GM12873 (cell line): ENCODE data around the gene AMELX.

Source experiments
- TF ChIP-seq, protein P1 (sequence below): IDR thresholded peaks from 2 replicates; pipeline ENCODE4 v1.5.1; 2012; ENCODE audit warnings: low read depth, mild to moderate bottlenecking, moderate library complexity, low read length, control low read depth; ENCODE audit not compliant: insufficient read depth; ENCODE audit errors: missing control alignments

AMELX gene

DNA sequence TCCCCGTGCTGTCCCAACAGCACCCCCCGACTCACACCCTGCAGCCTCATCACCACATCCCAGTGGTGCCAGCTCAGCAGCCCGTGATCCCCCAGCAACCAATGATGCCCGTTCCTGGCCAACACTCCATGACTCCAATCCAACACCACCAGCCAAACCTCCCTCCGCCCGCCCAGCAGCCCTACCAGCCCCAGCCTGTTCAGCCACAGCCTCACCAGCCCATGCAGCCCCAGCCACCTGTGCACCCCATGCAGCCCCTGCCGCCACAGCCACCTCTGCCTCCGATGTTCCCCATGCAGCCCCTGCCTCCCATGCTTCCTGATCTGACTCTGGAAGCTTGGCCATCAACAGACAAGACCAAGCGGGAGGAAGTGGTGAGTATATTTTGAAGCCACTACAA lies 5.4 kb downstream of the AMELX start:
- TF ChIP-seq, protein P1, sequence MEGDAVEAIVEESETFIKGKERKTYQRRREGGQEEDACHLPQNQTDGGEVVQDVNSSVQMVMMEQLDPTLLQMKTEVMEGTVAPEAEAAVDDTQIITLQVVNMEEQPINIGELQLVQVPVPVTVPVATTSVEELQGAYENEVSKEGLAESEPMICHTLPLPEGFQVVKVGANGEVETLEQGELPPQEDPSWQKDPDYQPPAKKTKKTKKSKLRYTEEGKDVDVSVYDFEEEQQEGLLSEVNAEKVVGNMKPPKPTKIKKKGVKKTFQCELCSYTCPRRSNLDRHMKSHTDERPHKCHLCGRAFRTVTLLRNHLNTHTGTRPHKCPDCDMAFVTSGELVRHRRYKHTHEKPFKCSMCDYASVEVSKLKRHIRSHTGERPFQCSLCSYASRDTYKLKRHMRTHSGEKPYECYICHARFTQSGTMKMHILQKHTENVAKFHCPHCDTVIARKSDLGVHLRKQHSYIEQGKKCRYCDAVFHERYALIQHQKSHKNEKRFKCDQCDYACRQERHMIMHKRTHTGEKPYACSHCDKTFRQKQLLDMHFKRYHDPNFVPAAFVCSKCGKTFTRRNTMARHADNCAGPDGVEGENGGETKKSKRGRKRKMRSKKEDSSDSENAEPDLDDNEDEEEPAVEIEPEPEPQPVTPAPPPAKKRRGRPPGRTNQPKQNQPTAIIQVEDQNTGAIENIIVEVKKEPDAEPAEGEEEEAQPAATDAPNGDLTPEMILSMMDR: no peak

DNA sequence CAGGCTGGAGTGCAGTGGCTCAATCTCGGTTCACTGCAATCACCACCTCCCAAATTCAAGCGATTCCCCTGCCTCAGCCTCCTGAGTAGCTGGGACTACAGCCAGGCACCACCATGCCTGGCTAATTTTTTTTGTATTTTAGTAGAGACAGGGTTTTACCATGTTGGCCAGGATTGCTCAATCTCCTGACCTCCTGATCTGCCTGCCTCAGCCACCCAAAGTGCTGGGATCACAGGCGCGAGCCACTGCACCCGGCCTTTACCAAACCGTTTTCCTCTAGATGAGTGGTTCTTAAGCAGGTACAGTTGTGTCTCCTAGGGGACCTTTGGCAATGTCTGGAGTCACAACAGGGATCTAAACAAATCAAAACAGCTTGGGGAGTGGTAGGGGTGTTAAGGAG lies 11.6 kb downstream of the AMELX start:
- TF ChIP-seq, protein P1: no peak

DNA sequence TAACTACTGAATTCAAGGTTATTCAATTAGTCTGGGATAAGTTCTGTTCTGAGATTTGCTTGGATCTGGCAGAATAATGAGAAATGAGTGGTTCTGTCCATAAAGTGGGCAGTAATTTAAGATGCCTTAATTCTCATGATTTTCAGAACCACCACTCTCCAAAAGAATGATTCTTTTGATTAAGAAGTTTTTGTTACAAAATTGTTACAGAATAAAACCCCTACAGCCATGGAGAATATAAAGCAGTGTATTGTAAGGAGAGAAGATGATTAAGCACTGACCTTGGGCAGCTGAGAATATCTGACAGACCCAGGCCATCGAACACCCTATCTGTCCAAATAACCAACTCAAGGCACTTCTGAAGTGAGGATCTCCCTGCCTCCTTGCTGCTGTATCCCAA lies 12.4 kb downstream of the AMELX start:
- TF ChIP-seq, protein P1: no peak

DNA sequence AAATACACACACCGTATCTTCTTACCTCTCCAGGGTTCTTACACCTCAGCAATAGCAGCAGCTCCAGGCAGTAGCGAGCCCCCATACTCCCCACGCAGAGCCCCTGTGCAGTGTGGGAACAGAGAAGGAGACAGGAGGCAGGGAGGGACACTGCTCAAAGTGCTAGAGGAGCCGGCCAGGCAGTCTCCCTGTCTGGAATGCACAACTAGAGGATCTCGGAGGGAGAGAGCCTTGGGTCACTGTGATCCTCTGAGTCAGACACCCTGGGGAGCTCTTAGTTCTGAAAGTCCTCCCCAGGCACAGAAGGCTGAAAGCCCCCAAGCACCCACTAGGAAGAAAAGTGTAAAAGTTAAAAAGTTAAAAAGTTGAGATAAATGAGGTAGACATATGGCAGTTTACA lies 16.0 kb downstream of the AMELX start:
- TF ChIP-seq, protein P1: no peak

DNA sequence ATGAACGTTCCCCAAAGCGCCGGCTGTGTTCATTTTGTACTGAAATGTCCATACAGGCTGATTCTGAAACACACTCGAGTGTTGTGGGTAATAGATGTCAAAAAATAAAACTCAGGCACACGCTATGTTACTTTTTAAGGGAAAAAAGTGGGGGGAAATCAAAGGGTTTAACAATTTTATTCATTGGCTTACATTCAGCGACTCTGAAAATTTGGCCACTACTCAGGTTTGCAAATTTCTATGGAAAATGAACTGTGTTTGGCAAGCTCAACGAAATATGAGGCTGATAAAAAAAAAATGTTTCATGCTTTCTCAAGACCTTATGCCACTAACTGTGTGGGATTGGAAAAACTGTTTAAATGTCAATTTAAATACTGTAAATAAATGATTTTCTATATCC lies 18.5 kb downstream of the AMELX start:
- TF ChIP-seq, protein P1: no peak

DNA sequence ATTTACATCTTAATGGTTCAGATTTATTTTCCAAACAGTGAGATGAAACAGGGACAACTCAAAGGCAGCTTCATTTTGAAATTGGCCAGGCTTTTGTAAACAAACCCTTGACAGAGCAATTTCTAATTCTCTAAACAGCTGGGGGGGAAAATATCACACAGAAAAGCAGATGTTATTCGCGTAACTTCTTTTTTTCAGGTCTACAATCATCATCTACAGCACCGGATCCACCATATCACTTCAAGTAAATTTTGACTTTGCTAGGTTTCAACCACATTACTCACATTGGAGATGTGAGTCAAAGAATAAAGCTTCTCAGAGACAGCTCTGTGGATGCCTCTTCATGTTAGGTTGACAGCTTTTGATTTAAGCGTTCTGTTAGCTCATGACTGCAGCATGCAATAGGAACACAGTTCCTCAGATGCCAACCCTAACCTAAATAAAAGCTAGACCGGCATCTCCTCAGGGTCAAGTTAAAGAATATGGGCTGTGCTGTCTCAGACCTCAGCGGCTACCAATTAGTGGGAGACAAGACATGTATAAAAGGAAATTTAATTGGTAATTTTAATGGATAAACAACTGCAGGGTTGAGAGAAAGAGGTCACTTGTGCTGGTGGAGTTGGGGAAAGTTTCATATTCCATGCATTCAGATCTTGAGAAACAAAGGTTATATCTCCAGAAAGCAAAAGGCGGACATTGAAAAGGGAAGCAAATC lies 26.8 kb downstream of the AMELX start:
- TF ChIP-seq, protein P1: no peak

DNA sequence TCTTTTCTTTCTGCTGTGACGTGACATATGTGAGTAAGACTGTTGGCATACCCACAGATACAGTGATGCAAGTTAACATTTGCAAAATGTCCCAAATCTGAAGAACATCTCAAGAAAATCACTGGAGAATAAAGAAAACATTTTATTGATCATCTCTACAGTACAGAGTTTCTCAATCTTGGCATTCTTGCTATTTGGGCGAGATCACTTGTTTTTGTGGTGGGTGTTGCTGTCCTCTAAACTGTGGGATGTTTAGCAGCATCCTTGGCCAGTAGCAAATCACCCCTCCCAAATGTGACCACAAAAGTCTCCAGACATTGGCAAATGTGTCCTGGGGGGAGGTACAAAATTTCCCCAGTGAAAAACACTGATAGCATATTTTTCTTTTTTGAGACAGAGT lies 28.8 kb downstream of the AMELX start:
- TF ChIP-seq, protein P1: no peak

DNA sequence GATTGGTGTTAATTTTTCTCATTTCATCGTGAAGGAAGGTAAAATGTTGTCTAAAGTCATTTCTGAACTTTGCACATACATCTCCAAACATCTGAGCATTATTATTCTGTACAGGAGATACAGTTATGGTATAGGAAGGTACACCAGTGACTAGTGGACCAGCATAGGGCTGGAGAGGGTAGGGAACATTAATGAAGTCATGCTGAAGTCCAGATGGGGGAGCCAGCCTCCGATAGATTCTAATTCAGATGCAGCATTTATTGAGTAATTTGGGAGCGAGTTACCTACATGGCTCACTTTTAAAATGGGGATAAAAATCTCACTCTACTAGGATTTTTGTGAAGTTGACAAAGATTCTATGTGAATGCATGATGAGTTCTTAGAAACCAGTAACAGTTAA lies 34.9 kb downstream of the AMELX start:
- TF ChIP-seq, protein P1: no peak
